GM18499 (cell line): Measurements from ENCODE around the gene CER1.

ENCODE experiments used
- ATAC-seq: cut with Tn5 transposase; IDR thresholded peaks from one replicate; pipeline ENCODE4 v1.9.1; 2021; ENCODE audit warnings: moderate number of reproducible peaks; ENCODE audit not compliant: insufficient read depth, unreplicated experiment

The CER1 gene

GRCh38 chr9:14722391-14723035 is at the start of gene CER1:
CER1 (minus strand) TSS chr9:14722733; CDS start chr9:14722672, 61 bp downstream.
- no peak for ATAC-seq

GRCh38 chr9:14770592-14770991 is 48.1 kb upstream of the CER1 start:
- no peak for ATAC-seq

- no peak for ATAC-seq
Observed at GRCh38 chr9:14769230-14769571, 46.7 kb upstream of the CER1 start.

- no peak for ATAC-seq
Observed at GRCh38 chr9:14768405-14769229, 46.1 kb upstream of the CER1 start.

- no peak for ATAC-seq
Observed at GRCh38 chr9:14766299-14766698, 43.8 kb upstream of the CER1 start.

GRCh38 chr9:14761584-14761983 is 39.1 kb upstream of the CER1 start:
- no peak for ATAC-seq

GRCh38 chr9:14760060-14760459 is 37.5 kb upstream of the CER1 start:
- ATAC-seq = no peak

- no peak for ATAC-seq
Observed at GRCh38 chr9:14756291-14756690, 33.8 kb upstream of the CER1 start.

GRCh38 chr9:14752871-14753270 is 30.3 kb upstream of the CER1 start:
- ATAC-seq = no peak

GRCh38 chr9:14752271-14752670 is 29.7 kb upstream of the CER1 start:
- ATAC-seq = no peak

GRCh38 chr9:14750821-14751220 is 28.3 kb upstream of the CER1 start:
- no peak for ATAC-seq

- no peak for ATAC-seq
Observed at GRCh38 chr9:14749741-14750211, 27.2 kb upstream of the CER1 start.

- ATAC-seq = no peak
Observed at GRCh38 chr9:14748373-14748772, 25.8 kb upstream of the CER1 start.

GRCh38 chr9:14747111-14747510 is 24.6 kb upstream of the CER1 start:
- no peak for ATAC-seq

GRCh38 chr9:14746626-14747025 is 24.1 kb upstream of the CER1 start:
- no peak for ATAC-seq

- ATAC-seq = no peak
Observed at GRCh38 chr9:14744768-14745167, 22.2 kb upstream of the CER1 start.

- no peak for ATAC-seq
Observed at GRCh38 chr9:14741369-14741768, 18.8 kb upstream of the CER1 start.

- no peak for ATAC-seq
Observed at GRCh38 chr9:14733133-14733532, 10.6 kb upstream of the CER1 start.

GRCh38 chr9:14731294-14731981 is 8.9 kb upstream of the CER1 start:
- no peak for ATAC-seq

- ATAC-seq = no peak
Observed at GRCh38 chr9:14730461-14730898, 7.9 kb upstream of the CER1 start.

GRCh38 chr9:14723301-14723700 is 768 bp upstream of the CER1 start:
- no peak for ATAC-seq
